ENCODE results near the gene LIN37.

- TF ChIP-seq CTCF (conservative IDR thresholded peaks at IDR 0.05) (no peak), ZFX (IDR thresholded peaks at IDR 0.05) (no peak)
Measured at GRCh38 chr19:35724560-35724959, 23.8 kb upstream of the LIN37 start.
